OCI-LY1 (cell line): ENCODE data around the gene PAX6.

ENCODE experiments used
- H2AFZ ChIP-seq: fragments of 200-600 bp; sonication (generic), shearing (Covaris generic); 2 replicates; pipeline ENCODE4 v1.6.0; 2014; ENCODE audit warnings: antibody characterized with exemption, mild to moderate bottlenecking, low read length
- H3F3A ChIP-seq: fragments of 200-600 bp; sonication (generic), shearing (Covaris generic); 2 replicates; pipeline ENCODE4 v1.6.0; 2014; ENCODE audit warnings: mild to moderate bottlenecking, antibody characterized with exemption, low read length, moderate library complexity; ENCODE audit not compliant: insufficient read depth
- H3K27ac ChIP-seq: fragments of 200-600 bp; sonication (generic); 2 replicates; pipeline ENCODE4 v1.5.1; 2014; ENCODE audit warnings: low read length, mixed run types, mild to moderate bottlenecking, low read depth; ENCODE audit not compliant: poor library complexity, severe bottlenecking
- H3K27me3 ChIP-seq: fragments of 200-600 bp; sonication (generic); 2 replicates; pipeline ENCODE4 v1.6.0; 2014; ENCODE audit warnings: antibody characterized with exemption, mild to moderate bottlenecking, low read length, moderate library complexity; ENCODE audit not compliant: insufficient read depth
- H3K36me3 ChIP-seq: fragments of 200-600 bp; sonication (generic); 2 replicates; pipeline ENCODE4 v1.6.1; 2014; ENCODE audit warnings: mild to moderate bottlenecking, antibody characterized with exemption, low read length, moderate library complexity, mixed read lengths; ENCODE audit not compliant: insufficient read depth
- H3K4me1 ChIP-seq: fragments of 200-600 bp; sonication (generic); 2 replicates; pipeline ENCODE4 v1.5.1; 2014; ENCODE audit warnings: mild to moderate bottlenecking, low read length, moderate library complexity; ENCODE audit not compliant: insufficient read depth, severe bottlenecking
- H3K4me2 ChIP-seq: fragments of 200-600 bp; sonication (generic), shearing (Covaris generic); 2 replicates; pipeline ENCODE4 v1.6.1; 2014; ENCODE audit warnings: low read length
- H3K4me3 ChIP-seq: fragments of 200-600 bp; sonication (generic); 2 replicates; pipeline ENCODE4 v1.5.1; 2014; ENCODE audit warnings: low read length, low read depth, mild to moderate bottlenecking, mixed read lengths; ENCODE audit not compliant: poor library complexity, severe bottlenecking
- H3K79me2 ChIP-seq: fragments of 200-600 bp; shearing (Covaris generic); 2 replicates; pipeline ENCODE4 v1.6.1; 2016; ENCODE audit warnings: mixed run types, low read length, mixed read lengths; ENCODE audit not compliant: insufficient read depth
- H3K9ac ChIP-seq: fragments of 200-600 bp; sonication (generic), shearing (Covaris generic); 2 replicates; pipeline ENCODE4 v1.6.1; 2014; ENCODE audit warnings: mild to moderate bottlenecking, low read length, mixed read lengths
- H3K9me2 ChIP-seq: fragments of 200-600 bp; sonication (generic), shearing (Covaris generic); 2 replicates; pipeline ENCODE4 v1.6.1; 2014; ENCODE audit warnings: low read depth, mild to moderate bottlenecking, low read length, mixed read lengths
- H3K9me3 ChIP-seq: fragments of 200-600 bp; shearing (Covaris generic); 2 replicates; pipeline ENCODE4 v1.6.1; 2014; ENCODE audit warnings: low read length, mixed read lengths
- H4K20me1 ChIP-seq: fragments of 200-600 bp; sonication (generic), shearing (Covaris generic); 2 replicates; pipeline ENCODE4 v1.6.0; 2016; ENCODE audit warnings: mild to moderate bottlenecking, low read length; ENCODE audit not compliant: insufficient read depth
- CTCF ChIP-seq: fragments of 200-600 bp; sonication (generic), shearing (Covaris generic); IDR thresholded peaks from 2 replicates; pipeline ENCODE4 v1.5.1; 2017; ENCODE audit warnings: mild to moderate bottlenecking, antibody characterized with exemption, low read length, moderate library complexity, mixed read lengths
- EZH2 ChIP-seq: fragments of 200-600 bp; sonication (generic), shearing (Covaris generic); IDR thresholded peaks from 2 replicates; pipeline ENCODE4 v1.8.0; 2017; ENCODE audit warnings: borderline replicate concordance, mixed run types, mild to moderate bottlenecking, antibody characterized with exemption, low read length, moderate library complexity, mixed read lengths

The PAX6 gene

GRCh38 chr11:31764766-31765165, 46.4 kb downstream of the PAX6 start:
- Histone ChIP-seq H3K4me3 (no peak overlapping the region), H2AFZ (no peak overlapping the region), H3K27me3 (no peaks in the 10 kb centered on the region), H3K9me3 (no peaks in the 10 kb centered on the region), H3K79me2 (no peaks in the 10 kb centered on the region), H3K4me2 (no peak overlapping the region), H3K4me1 (no peaks in the 10 kb centered on the region), H3K9me2 (no peaks in the 10 kb centered on the region), H3F3A (no peaks in the 10 kb centered on the region), H3K9ac (no peak overlapping the region), H4K20me1 (no peaks in the 10 kb centered on the region), H3K36me3 (no peaks in the 10 kb centered on the region), H3K27ac (no peak overlapping the region)
- TF ChIP-seq CTCF (no peak), EZH2 (no peak)

GRCh38 chr11:31764261-31764660, 46.9 kb downstream of the PAX6 start:
- no peak overlapping the region for H3K9ac ChIP-seq
- H3K27ac ChIP-seq = no peak overlapping the region
- no peaks in the 10 kb centered on the region for H3K79me2 ChIP-seq
- H3K36me3 ChIP-seq = no peaks in the 10 kb centered on the region
- H2AFZ ChIP-seq = no peak overlapping the region
- H3K9me3 ChIP-seq = no peaks in the 10 kb centered on the region
- H3K4me3 ChIP-seq = no peak overlapping the region
- H3F3A ChIP-seq = no peaks in the 10 kb centered on the region
- H4K20me1 ChIP-seq = no peaks in the 10 kb centered on the region
- no peaks in the 10 kb centered on the region for H3K4me1 ChIP-seq
- TF ChIP-seq CTCF (no peak), EZH2 (no peak)
- no peak overlapping the region for H3K4me2 ChIP-seq
- H3K9me2 ChIP-seq = no peaks in the 10 kb centered on the region
- no peaks in the 10 kb centered on the region for H3K27me3 ChIP-seq

GRCh38 chr11:31763296-31763695, 47.8 kb downstream of the PAX6 start:
- no peaks in the 10 kb centered on the region for H3F3A ChIP-seq
- TF ChIP-seq CTCF = no peak
- no peak for TF ChIP-seq EZH2
- H4K20me1 ChIP-seq = no peaks in the 10 kb centered on the region
- no peaks in the 10 kb centered on the region for H3K36me3 ChIP-seq
- H3K4me3 ChIP-seq = no peak overlapping the region
- no peaks in the 10 kb centered on the region for H3K9me3 ChIP-seq
- H3K27ac ChIP-seq = no peak overlapping the region
- no peaks in the 10 kb centered on the region for H3K9me2 ChIP-seq
- H3K4me1 ChIP-seq = no peaks in the 10 kb centered on the region
- H2AFZ ChIP-seq = no peak overlapping the region
- no peaks in the 10 kb centered on the region for H3K27me3 ChIP-seq
- no peak overlapping the region for H3K4me2 ChIP-seq
- no peak overlapping the region for H3K9ac ChIP-seq
- H3K79me2 ChIP-seq = no peaks in the 10 kb centered on the region
